HEK293 (cell line): ENCODE data around the gene HK2.

ENCODE experiments used
- CTCF ChIA-PET: fragments of 350-600 bp; formaldehyde crosslinking; extraction: SDS; loops from one replicate; lab custom pipeline; 2021; ENCODE audit warnings: antibody characterized with exemption; lab: Yijun Ruan, JAX
- POLR2A ChIA-PET: fragments of 300-600 bp; formaldehyde crosslinking; extraction: SDS; loops from one replicate; lab custom pipeline; 2020; ENCODE audit warnings: antibody characterized with exemption, inconsistent platforms; lab: Yijun Ruan, JAX
- H3K27ac ChIP-seq: fragments of 200-500 bp; sonication (Bioruptor generic); 2 replicates; pipeline ENCODE4 v1.5.1; 2014; ENCODE audit warnings: low read depth, low read length, control low read depth, inconsistent platforms; ENCODE audit errors: extremely low read depth
- H3K36me3 ChIP-seq, 2 experiments: fragments of 200-500 bp in 1 of 2; sonication (Bioruptor generic) in 1 of 2; 1 replicate in 1 of 2; 2 replicates in 1 of 2; pipeline ENCODE4 v1.5.1; 2014 to 2017; ENCODE audit warnings: inconsistent platforms in 2 of 2, low read length in 2 of 2; ENCODE audit not compliant: control insufficient read depth in 2 of 2, insufficient read depth in 1 of 2
- H3K4me1 ChIP-seq: fragments of 200-500 bp; sonication (Bioruptor generic); 2 replicates; pipeline ENCODE4 v1.5.1; 2014; ENCODE audit warnings: mild to moderate bottlenecking, low read length, inconsistent platforms; ENCODE audit not compliant: control insufficient read depth, insufficient read depth
- H3K4me3 ChIP-seq: 2 replicates; pipeline ENCODE4 v1.5.1; 2011; ENCODE audit warnings: low read depth, mild to moderate bottlenecking, control low read depth, low read length, moderate library complexity
- H3K9me3 ChIP-seq: fragments of 200-500 bp; sonication (Bioruptor generic); 2 replicates; pipeline ENCODE4 v1.5.1; 2014; ENCODE audit warnings: low read depth, low read length, inconsistent platforms; ENCODE audit not compliant: control insufficient read depth, insufficient read depth
- BCL11A ChIP-seq: fragments of 450-650 bp; formaldehyde crosslinking; IDR thresholded peaks from 2 replicates; pipeline ENCODE4 v1.5.1; 2016; ENCODE audit warnings: low read depth, missing biosample characterization, missing genetic modification characterization
- OVOL3 ChIP-seq: fragments of 450-650 bp; formaldehyde crosslinking; IDR thresholded peaks from 2 replicates; pipeline ENCODE4 v1.5.1; 2016; ENCODE audit warnings: missing biosample characterization, missing genetic modification characterization
- SCRT1 ChIP-seq: fragments of 450-650 bp; formaldehyde crosslinking; IDR thresholded peaks from 2 replicates; pipeline ENCODE4 v1.5.1; 2016; ENCODE audit warnings: missing biosample characterization, missing genetic modification characterization, borderline replicate concordance
- YY2 ChIP-seq: fragments of 450-650 bp; formaldehyde crosslinking; IDR thresholded peaks from 2 replicates; pipeline ENCODE4 v1.5.1; 2016; ENCODE audit warnings: missing biosample characterization, missing genetic modification characterization
- ZBTB48 ChIP-seq: fragments of 450-650 bp; formaldehyde crosslinking; IDR thresholded peaks from 2 replicates; pipeline ENCODE4 v1.5.1; 2016; ENCODE audit warnings: missing biosample characterization, missing genetic modification characterization
- ZBTB49 ChIP-seq: fragments of 450-650 bp; formaldehyde crosslinking; IDR thresholded peaks from 2 replicates; pipeline ENCODE4 v1.5.1; 2016; ENCODE audit warnings: missing biosample characterization, missing genetic modification characterization, low read depth
- ZFHX2 ChIP-seq: fragments of 450-650 bp; formaldehyde crosslinking; conservative IDR thresholded peaks from 2 replicates; pipeline ENCODE4 v1.5.1; 2016; ENCODE audit warnings: missing biosample characterization, missing genetic modification characterization
- ZNF132 ChIP-seq: fragments of 450-650 bp; formaldehyde crosslinking; IDR thresholded peaks from 2 replicates; pipeline ENCODE4 v1.5.1; 2017; ENCODE audit warnings: missing biosample characterization, missing genetic modification characterization, borderline replicate concordance
- ZNF133 ChIP-seq: fragments of 450-650 bp; formaldehyde crosslinking; IDR thresholded peaks from 2 replicates; pipeline ENCODE4 v1.5.1; 2016; ENCODE audit warnings: missing biosample characterization, missing genetic modification characterization
- ZNF138 ChIP-seq: fragments of 450-650 bp; formaldehyde crosslinking; IDR thresholded peaks from 2 replicates; pipeline ENCODE4 v1.5.1; 2016; ENCODE audit warnings: missing biosample characterization, missing genetic modification characterization, borderline replicate concordance
- ZNF148 ChIP-seq: fragments of 450-650 bp; formaldehyde crosslinking; IDR thresholded peaks from 2 replicates; pipeline ENCODE4 v1.5.0; 2017; ENCODE audit warnings: missing biosample characterization, missing genetic modification characterization, borderline replicate concordance
- ZNF155 ChIP-seq: fragments of 450-650 bp; formaldehyde crosslinking; IDR thresholded peaks from 2 replicates; pipeline ENCODE4 v1.5.1; 2016; ENCODE audit warnings: missing biosample characterization, missing genetic modification characterization
- ZNF202 ChIP-seq: fragments of 450-650 bp; formaldehyde crosslinking; IDR thresholded peaks from 2 replicates; pipeline ENCODE4 v1.5.1; 2016; ENCODE audit warnings: missing biosample characterization, missing genetic modification characterization, borderline replicate concordance
- ZNF24 ChIP-seq: fragments of 450-650 bp; formaldehyde crosslinking; IDR thresholded peaks from 2 replicates; pipeline ENCODE4 v1.5.1; 2016; ENCODE audit warnings: missing biosample characterization, missing genetic modification characterization
- ZNF26 ChIP-seq: fragments of 450-650 bp; formaldehyde crosslinking; IDR thresholded peaks from 2 replicates; pipeline ENCODE4 v1.5.1; 2016; ENCODE audit warnings: missing biosample characterization, missing genetic modification characterization
- ZNF302 ChIP-seq: fragments of 450-650 bp; formaldehyde crosslinking; IDR thresholded peaks from 2 replicates; pipeline ENCODE4 v1.5.1; 2016; ENCODE audit warnings: missing biosample characterization, missing genetic modification characterization, low read depth
- ZNF341 ChIP-seq: fragments of 450-650 bp; formaldehyde crosslinking; IDR thresholded peaks from 2 replicates; pipeline ENCODE4; 2016; ENCODE audit warnings: low read depth, missing biosample characterization, missing genetic modification characterization
- ZNF350 ChIP-seq: fragments of 450-650 bp; formaldehyde crosslinking; IDR thresholded peaks from 2 replicates; pipeline ENCODE4 v1.5.0; 2017; ENCODE audit warnings: missing biosample characterization, mild to moderate bottlenecking, missing genetic modification characterization
- ZNF362 ChIP-seq: fragments of 450-650 bp; formaldehyde crosslinking; IDR thresholded peaks from 2 replicates; pipeline ENCODE4 v1.5.1; 2016; ENCODE audit warnings: missing biosample characterization, missing genetic modification characterization
- ZNF433 ChIP-seq: fragments of 450-650 bp; formaldehyde crosslinking; IDR thresholded peaks from 2 replicates; pipeline ENCODE4 v1.5.1; 2016; ENCODE audit warnings: missing biosample characterization, missing genetic modification characterization, low read depth
- ZNF548 ChIP-seq: fragments of 450-650 bp; formaldehyde crosslinking; IDR thresholded peaks from 2 replicates; pipeline ENCODE4 v1.5.1; 2016; ENCODE audit warnings: missing biosample characterization, missing genetic modification characterization
- ZNF623 ChIP-seq: fragments of 450-650 bp; formaldehyde crosslinking; IDR thresholded peaks from 2 replicates; pipeline ENCODE4 v1.5.1; 2016; ENCODE audit warnings: missing biosample characterization, missing genetic modification characterization
- ZNF624 ChIP-seq: fragments of 450-650 bp; formaldehyde crosslinking; IDR thresholded peaks from 2 replicates; pipeline ENCODE4 v1.5.1; 2017; ENCODE audit warnings: missing biosample characterization, missing genetic modification characterization
- ZNF747 ChIP-seq: fragments of 450-650 bp; formaldehyde crosslinking; IDR thresholded peaks from 2 replicates; pipeline ENCODE4 v1.5.1; 2016; ENCODE audit warnings: missing biosample characterization, missing genetic modification characterization
- ZNF76 ChIP-seq: fragments of 450-650 bp; formaldehyde crosslinking; IDR thresholded peaks from 2 replicates; pipeline ENCODE4; 2016; ENCODE audit warnings: low read depth, missing biosample characterization, missing genetic modification characterization, borderline replicate concordance
- ZNF777 ChIP-seq: fragments of 450-650 bp; formaldehyde crosslinking; IDR thresholded peaks from 2 replicates; pipeline ENCODE4 v1.5.1; 2017; ENCODE audit warnings: missing biosample characterization, missing genetic modification characterization, borderline replicate concordance

The HK2 gene

GRCh38 chr2:74925361-74925786, 91.4 kb downstream of the HK2 start:
- ChIA-PET CTCF (no interaction called here), POLR2A (no interaction called here)

GRCh38 chr2:74927621-74928020, 93.7 kb downstream of the HK2 start:
- Histone ChIP-seq H3K9me3 (no peaks in the 10 kb centered on the region), H3K36me3 (no peaks in the 10 kb centered on the region), H3K4me1 (no peaks in the 10 kb centered on the region), H3K27ac (no peak overlapping the region), H3K4me3 (no peak overlapping the region)
- CTCF ChIA-PET = no interaction called here
- POLR2A ChIA-PET = no interaction called here
- TF ChIP-seq ZFHX2 (tag by site-specific recombination) = no peak
- TF ChIP-seq ZNF155 (tag by site-specific recombination) = no peak
- TF ChIP-seq OVOL3 (tag by site-specific recombination) = no peak
- TF ChIP-seq ZNF26 (tag by site-specific recombination) = no peak
- no peak for TF ChIP-seq YY2 (tag by site-specific recombination)
- TF ChIP-seq ZNF624 (tag by site-specific recombination) = no peak
- no peak for TF ChIP-seq ZNF433 (tag by site-specific recombination)
- TF ChIP-seq ZBTB49 (tag by site-specific recombination) = no peak
- TF ChIP-seq ZNF133 (tag by site-specific recombination) = no peak
- TF ChIP-seq ZNF76 (tag by site-specific recombination) = no peak
- no peak for TF ChIP-seq SCRT1

More at GRCh38 chr2:74925361-74925786, 91.4 kb downstream of the HK2 start:
- no peak overlapping the region for H3K4me3 ChIP-seq
- no peak overlapping the region for H3K27ac ChIP-seq
- no peaks in the 10 kb centered on the region for H3K4me1 ChIP-seq
- H3K36me3 ChIP-seq = no peaks in the 10 kb centered on the region
- TF ChIP-seq ZBTB48 (tag by site-specific recombination) = no peak
- TF ChIP-seq ZNF341 (tag by site-specific recombination) = no peak
- TF ChIP-seq ZNF132 (tag by site-specific recombination) = no peak
- TF ChIP-seq ZNF548 (tag by site-specific recombination) = no peak
- no peak for TF ChIP-seq ZNF350
- no peak for TF ChIP-seq ZNF202 (tag by site-specific recombination)
- TF ChIP-seq ZNF747 = no peak
- TF ChIP-seq ZNF623 (tag by site-specific recombination) = no peak
- no peak for TF ChIP-seq ZNF24 (tag by site-specific recombination)
- no peak for TF ChIP-seq ZNF302 (tag by site-specific recombination)
- no peak for TF ChIP-seq ZNF362
- TF ChIP-seq BCL11A (tag by site-specific recombination) = no peak
- no peak for TF ChIP-seq ZNF777 (tag by site-specific recombination)
- no peak for TF ChIP-seq ZNF138 (tag by site-specific recombination)
- no peak for TF ChIP-seq ZNF148
- no peaks in the 10 kb centered on the region for H3K9me3 ChIP-seq
